Suprapubic skin (tissue), 4 donors: Measurements from ENCODE around the gene UBE2R2. TPM values are rescaled to one million over a fixed set of nuclear protein-coding genes. Genes with fewer than 3 reads are reported as not detected.
"Not testable (repeated sequence)": the region's sequence is repeated elsewhere in the genome, so short reads cannot be mapped to it uniquely, and the experiment has no call there.

Source experiments
- DNase-seq, 2 donors: peaks; one replicate each; pipeline ENCODE4 v3.0.0-alpha.2; 2019; ENCODE audit warnings: low spot score in 2 of 2
- H3K27ac ChIP-seq: fragments of 200-600 bp; sonication (generic); one replicate; pipeline ENCODE4 v1.5.1; 2019
- H3K27me3 ChIP-seq: fragments of 200-600 bp; sonication (generic); one replicate; pipeline ENCODE4 v1.5.1; 2019
- H3K36me3 ChIP-seq: fragments of 200-600 bp; sonication (generic); one replicate; pipeline ENCODE4 v1.5.1; 2019
- H3K4me1 ChIP-seq: fragments of 200-600 bp; sonication (generic); one replicate; pipeline ENCODE4 v1.5.1; 2019
- H3K4me3 ChIP-seq: fragments of 200-600 bp; sonication (generic); one replicate; pipeline ENCODE4 v1.5.1; 2019; ENCODE audit warnings: mild to moderate bottlenecking
- H3K9me3 ChIP-seq: fragments of 200-600 bp; sonication (generic); one replicate; pipeline ENCODE4 v1.5.1; 2019
- CTCF ChIP-seq, 2 donors: fragments of 200-600 bp in 1 of 2; fragments of 450-650 bp in 1 of 2; sonication (generic) in 1 of 2; IDR thresholded peaks; one replicate each; pipeline ENCODE4 v1.5.1; 2016 to 2019; ENCODE audit warnings: antibody characterized with exemption in 2 of 2, mild to moderate bottlenecking in 1 of 2, moderate library complexity in 1 of 2
- EP300 ChIP-seq: sonication (generic); formaldehyde crosslinking; IDR thresholded peaks from one replicate; pipeline ENCODE4 v1.6.1; 2017; ENCODE audit warnings: antibody characterized with exemption
- POLR2A ChIP-seq, 2 donors: fragments of 450-650 bp; IDR thresholded peaks; one replicate each; pipeline ENCODE4 v1.6.1; 2017; ENCODE audit warnings: antibody characterized with exemption in 2 of 2, mild to moderate bottlenecking in 2 of 2, moderate library complexity in 2 of 2
- POLR2AphosphoS5 ChIP-seq, 3 donors: sonication (generic); formaldehyde crosslinking; IDR thresholded peaks; one replicate each; pipeline ENCODE4 v1.6.1; 2017; ENCODE audit warnings: antibody characterized with exemption in 3 of 3
- WGBS: methylation state at CpG from one replicate; pipeline ENCODE4 v1.1.5; 2018; 5-methylcytosine and 5-hydroxymethylcytosine counted together
- total RNA-seq, 4 donors: library from RNA; depleted of rRNA; stranded (reverse); fragments of >200 nt; gene quantifications; one replicate each; pipeline ENCODE4 v1.1.0, GENCODE V29; 2016

The UBE2R2 gene
- total RNA-seq, 4 donors from 2014 or later: 29.2 to 36.4 (median 33.5) TPM

- Histone ChIP-seq H3K27ac (no peak overlapping the region), H3K27me3 (no peaks in the 10 kb centered on the region), H3K4me1 (no peaks in the 10 kb centered on the region), H3K4me3 (no peak overlapping the region), H3K9me3 (no peaks in the 10 kb centered on the region), H3K36me3 (peaks cover 42% of the 10 kb centered on the region)
- no peak for DNase-seq
- WGBS: 83% methylated on average over 1 of the region's 1 CpG
- TF ChIP-seq CTCF (IDR thresholded peaks at IDR 0.05) (no peak), POLR2AphosphoS5 (IDR thresholded peaks at IDR 0.05) (no peak), POLR2A (IDR thresholded peaks at IDR 0.05) (no peak), EP300 (no peak)
Measured at GRCh38 chr9:33950371-33950770, 133.4 kb downstream of the UBE2R2 start.

- no peak overlapping the region for H3K4me3 ChIP-seq
- WGBS: 92% methylated on average over 2 of the region's 2 CpGs
- no peaks in the 10 kb centered on the region for H3K27me3 ChIP-seq
- no peaks in the 10 kb centered on the region for H3K4me1 ChIP-seq
- DNase-seq: no peak
- H3K36me3 ChIP-seq: peaks cover 50% of the 10 kb centered on the region
- TF ChIP-seq POLR2A (IDR thresholded peaks at IDR 0.05) (no peak), EP300 (no peak), CTCF (IDR thresholded peaks at IDR 0.05) (no peak), POLR2AphosphoS5 (IDR thresholded peaks at IDR 0.05) (no peak)
- no peaks in the 10 kb centered on the region for H3K9me3 ChIP-seq
- no peak overlapping the region for H3K27ac ChIP-seq
Measured at GRCh38 chr9:33952066-33952465, 135.1 kb downstream of the UBE2R2 start.

GRCh38 chr9:33956544-33956943 lies 139.6 kb downstream of the UBE2R2 start:
- DNase-seq: no peak
- H3K27ac ChIP-seq: no peak overlapping the region
- H3K4me1 ChIP-seq: no peaks in the 10 kb centered on the region
- WGBS: 83% methylated on average over 4 of the region's 4 CpGs
- H3K4me3 ChIP-seq: no peak overlapping the region
- H3K36me3 ChIP-seq: peaks cover 55% of the 10 kb centered on the region
- no peak for TF ChIP-seq CTCF (IDR thresholded peaks at IDR 0.05)
- H3K27me3 ChIP-seq: no peaks in the 10 kb centered on the region
- no peaks in the 10 kb centered on the region for H3K9me3 ChIP-seq

- no peaks in the 10 kb centered on the region for H3K27me3 ChIP-seq
- H3K27ac ChIP-seq: no peak overlapping the region
- no peak overlapping the region for H3K4me3 ChIP-seq
- no peaks in the 10 kb centered on the region for H3K4me1 ChIP-seq
- no peaks in the 10 kb centered on the region for H3K9me3 ChIP-seq
- TF ChIP-seq CTCF (IDR thresholded peaks at IDR 0.05) (no peak), POLR2AphosphoS5 (IDR thresholded peaks at IDR 0.05) (no peak), POLR2A (IDR thresholded peaks at IDR 0.05) (no peak), EP300 (no peak)
- peaks cover 39% of the 10 kb centered on the region for H3K36me3 ChIP-seq
- no peak for DNase-seq
- WGBS: 88% methylated on average over 2 of the region's 2 CpGs
Measured at GRCh38 chr9:33959725-33960124, 142.8 kb downstream of the UBE2R2 start.

- not testable (repeated sequence) for H3K27ac ChIP-seq, H3K4me1 ChIP-seq, DNase-seq, H3K27me3 ChIP-seq, H3K4me3 ChIP-seq, H3K9me3 ChIP-seq
- WGBS: 82% methylated on average over 7 of the region's 7 CpGs
- peaks cover 26% of the 10 kb centered on the region for H3K36me3 ChIP-seq
Measured at GRCh38 chr9:33962468-33962867, 145.5 kb downstream of the UBE2R2 start.

GRCh38 chr9:33964086-33964768 lies 147.3 kb downstream of the UBE2R2 start:
- Histone ChIP-seq H3K9me3 (no peaks in the 10 kb centered on the region), H3K27ac (no peak overlapping the region), H3K4me1 (no peaks in the 10 kb centered on the region), H3K27me3 (no peaks in the 10 kb centered on the region), H3K4me3 (no peak overlapping the region), H3K36me3 (peaks cover 15% of the 10 kb centered on the region)
- 93% methylated on average over 2 of the region's 2 CpGs for WGBS
- DNase-seq: no peak
- TF ChIP-seq CTCF (IDR thresholded peaks at IDR 0.05): no peak
- TF ChIP-seq POLR2A (IDR thresholded peaks at IDR 0.05): no peak
- no peak for TF ChIP-seq POLR2AphosphoS5 (IDR thresholded peaks at IDR 0.05)
- TF ChIP-seq EP300: no peak
